Right lobe of liver (tissue), 6 donors: ENCODE measurements around the gene GPAT3. TPM values are rescaled to one million over a fixed set of nuclear protein-coding genes. Genes with fewer than 3 reads are reported as not detected.
"Not testable (repeated sequence)": the region's sequence is repeated elsewhere in the genome, so short reads cannot be mapped to it uniquely, and the experiment has no call there.

Source experiments
- ATAC-seq, 4 donors: fragments of 200-7000 bp; cut with Tn5 transposase; one replicate each; pipeline ENCODE4 v1.9.1; 2020; ENCODE audit warnings: mild to moderate bottlenecking in 4 of 4, moderate library complexity in 4 of 4
- DNase-seq, 3 donors: peaks; one replicate each; pipeline ENCODE4 v3.0.0-alpha.2; 2020
- H3K27ac ChIP-seq, 3 donors: fragments of 200-600 bp; one replicate each; pipeline ENCODE4 v1.8.0; 2022
- H3K27me3 ChIP-seq, 2 donors: fragments of 200-600 bp; one replicate each; pipeline ENCODE4 v1.8.0; 2022
- H3K36me3 ChIP-seq, 4 donors: fragments of 200-600 bp; sonication (generic) in 1 of 4; one replicate each; pipeline versions ENCODE4 v1.5.1 to v1.8.0; 2017 to 2022; ENCODE audit warnings: control low read depth in 1 of 4
- H3K4me1 ChIP-seq, 4 donors: fragments of 200-600 bp; sonication (generic) in 1 of 4; one replicate each; pipeline versions ENCODE4 v1.5.1 to v1.8.0; 2017 to 2022; ENCODE audit warnings: control low read depth in 1 of 4
- H3K4me3 ChIP-seq, 3 donors: fragments of 200-600 bp; one replicate each; pipeline ENCODE4 v1.8.0; 2022
- H3K9me3 ChIP-seq, 4 donors: fragments of 200-600 bp; sonication (generic) in 1 of 4; one replicate each; pipeline versions ENCODE4 v1.5.1 to v1.8.0; 2017 to 2022; ENCODE audit warnings: control low read depth in 1 of 4
- CTCF ChIP-seq, 4 donors: fragments of 200-600 bp in 3 of 4; fragments of 450-650 bp in 1 of 4; IDR thresholded peaks; one replicate each; pipeline versions ENCODE4 v1.5.1 to v1.8.0; 2016 to 2022; ENCODE audit warnings: antibody characterized with exemption in 4 of 4, mild to moderate bottlenecking in 2 of 4
- POLR2A ChIP-seq: fragments of 450-650 bp; IDR thresholded peaks from one replicate; pipeline ENCODE4 v1.6.1; 2017; ENCODE audit warnings: antibody characterized with exemption, mild to moderate bottlenecking
- WGBS: methylation state at CpG from one replicate; pipeline ENCODE4 v1.1.6; 2018; ENCODE audit warnings: low coverage, low lambda C conversion rate; ENCODE audit not compliant: insufficient coverage; ENCODE audit errors: missing lambda C conversion rate; 5-methylcytosine and 5-hydroxymethylcytosine counted together
- intact Hi-C, 2 donors: fragments of 100-400 bp; cut with DNase I; formaldehyde crosslinking; loops; one replicate each; pipeline versions ENCODE4 v1.11.2 to v1.14.1; 2022
- total RNA-seq, 6 experiments: library from RNA; depleted of rRNA in 2 of 6; stranded (reverse); fragments of >200 nt in 2 of 6; fragmentation: NEBNext Ultra II Directional in 3 of 6; extraction: Animal tissue kit (Norgen Biotek cat#: 25700) in 3 of 6; gene quantifications; one replicate each; pipeline versions ENCODE4 v1.1.0 to v1.2.4, GENCODE V29; 2016 to 2023
- donor health status: DM: no; HTN: yes; CAD: no.
- donor health status: DM: no; HTN: no; CAD: no.
- donor health status: DM: no; HTN: no; CAD: no.
- donor health status: DM: no; HTN: yes; CAD: no.
- donor health status: DM: no; HTN: yes; CAD: no.

Gene GPAT3
- total RNA-seq, 6 experiments from 2014 or later, result 5.1 to 9.0 (median 5.7) TPM

GRCh38 chr4:83498187-83498586 lies 37.7 kb upstream of the GPAT3 start:
- H3K36me3 ChIP-seq, result no peaks in the 10 kb centered on the region
- DNase-seq (no peak), ATAC-seq (no peak)
- WGBS, result 89% methylated on average over 1 of the region's 1 CpG
- no peak for TF ChIP-seq CTCF (IDR thresholded peaks at IDR 0.05)
- no peak for TF ChIP-seq POLR2A
- no peaks in the 10 kb centered on the region for H3K27me3 ChIP-seq
- no peaks in the 10 kb centered on the region for H3K4me1 ChIP-seq
- intact Hi-C loops, result no loop called here
- no peak overlapping the region for H3K4me3 ChIP-seq
- H3K9me3 ChIP-seq, result no peaks in the 10 kb centered on the region
- no peak overlapping the region for H3K27ac ChIP-seq

GRCh38 chr4:83501671-83502070 lies 34.2 kb upstream of the GPAT3 start:
- H3K4me3 ChIP-seq, DNase-seq, ATAC-seq, H3K9me3 ChIP-seq, H3K27ac ChIP-seq, H3K4me1 ChIP-seq, H3K36me3 ChIP-seq, H3K27me3 ChIP-seq: not testable (repeated sequence)
- intact Hi-C loops, result loop anchor here in 1 of 2 donors (10.0 kb wide), 1 partner anchor 133 kb away; no protein-coding TSS in a partner anchor
- 69% methylated on average over 3 of the region's 3 CpGs for WGBS

- no peak overlapping the region for H3K4me3 ChIP-seq
- no peaks in the 10 kb centered on the region for H3K27me3 ChIP-seq
- H3K27ac ChIP-seq, result no peak overlapping the region
- ATAC-seq, result no peak
- intact Hi-C loops, result loop anchor here in 1 of 2 donors (10.0 kb wide), 1 partner anchor 131 kb away; no protein-coding TSS in a partner anchor
- no peaks in the 10 kb centered on the region for H3K9me3 ChIP-seq
- no peaks in the 10 kb centered on the region for H3K4me1 ChIP-seq
- TF ChIP-seq POLR2A (no peak), CTCF (IDR thresholded peaks at IDR 0.05) (no peak)
- no peak for DNase-seq
- no peaks in the 10 kb centered on the region for H3K36me3 ChIP-seq
Observed at GRCh38 chr4:83503974-83504373, 31.9 kb upstream of the GPAT3 start.

GRCh38 chr4:83504503-83504902 lies 31.4 kb upstream of the GPAT3 start:
- intact Hi-C loops, result loop anchor here in 1 of 2 donors (10.0 kb wide), 1 partner anchor 130 kb away; no protein-coding TSS in a partner anchor
- DNase-seq (no peak), ATAC-seq (no peak)

GRCh38 chr4:83504996-83505395 lies 30.9 kb upstream of the GPAT3 start:
- H3K9me3 ChIP-seq, result no peaks in the 10 kb centered on the region
- no peaks in the 10 kb centered on the region for H3K4me1 ChIP-seq
- no peaks in the 10 kb centered on the region for H3K36me3 ChIP-seq
- intact Hi-C loops, result loop anchor here (5.0 to 10.0 kb wide), 2 partner anchors 130 to 132 kb away; no protein-coding TSS in a partner anchor
- ATAC-seq, result peak in 1 of 4 donors; percentile 16
- H3K4me3 ChIP-seq, result no peak overlapping the region
- H3K27ac ChIP-seq, result no peak overlapping the region
- no peaks in the 10 kb centered on the region for H3K27me3 ChIP-seq
- peak in 1 of 3 donors; percentile 42 for DNase-seq
- no peak for TF ChIP-seq POLR2A
- no peak for TF ChIP-seq CTCF (IDR thresholded peaks at IDR 0.05)
- WGBS, result 74% methylated on average over 7 of the region's 10 CpGs

More at GRCh38 chr4:83504503-83504902, 31.4 kb upstream of the GPAT3 start:
- H3K4me3 ChIP-seq, result no peak overlapping the region
- H3K27me3 ChIP-seq, result no peaks in the 10 kb centered on the region
- TF ChIP-seq CTCF (IDR thresholded peaks at IDR 0.05) (no peak), POLR2A (no peak)
- no peaks in the 10 kb centered on the region for H3K9me3 ChIP-seq
- no peaks in the 10 kb centered on the region for H3K36me3 ChIP-seq
- no peaks in the 10 kb centered on the region for H3K4me1 ChIP-seq
- no peak overlapping the region for H3K27ac ChIP-seq
- WGBS, result 35% methylated on average over 4 of the region's 4 CpGs
